ENCODE data around the gene MRPS27. TPM values are rescaled to one million over a fixed set of nuclear protein-coding genes. Genes with fewer than 3 reads are reported as not detected.
"Not testable (repeated sequence)": the region's sequence is repeated elsewhere in the genome, so short reads cannot be mapped to it uniquely, and the experiment has no call there.

The MRPS27 gene
- total and polyA plus RNA-seq, 2 of the 4 experiments (the other 2 are of a cell fraction): 46.9 to 90.5 TPM

- no CpG with 5 or more reads among the region's 3 CpGs for WGBS, 2 experiments (ENCODE audit: extremely low coverage in 2 of 2, insufficient read length in 1 of 2)
- H2AFZ ChIP-seq (replicated peaks; ENCODE audit: low read length, poor library complexity); intact Hi-C loops (cut with micrococcal nuclease): not testable (repeated sequence)
Observed at GRCh38 chr5:72298136-72298535, 21.9 kb downstream of the MRPS27 start.

More at GRCh38 chr5:72298136-72298535, 21.9 kb downstream of the MRPS27 start:
- dilution Hi-C loops (cut with HindIII; ENCODE audit: low sequenced_read_pairs, unreplicated experiment); H3K56ac ChIP-seq (ENCODE audit: extremely low read depth, insufficient read depth, low read length); H2BK15ac ChIP-seq (ENCODE audit: low read depth, low read length); H3K27me3 ChIP-seq (ENCODE audit: control insufficient read depth, insufficient read depth, low read length); H3K18ac ChIP-seq (ENCODE audit: low read depth, low read length); H3K4me2 ChIP-seq (ENCODE audit: low read depth, low read length); ATAC-seq (ENCODE audit: low read depth); POLR2A ChIA-PET (ENCODE audit: unreplicated experiment); H3K23ac ChIP-seq (ENCODE audit: low read depth, low read length); H3K9me1 ChIP-seq (ENCODE audit: insufficient read depth, low read length); H3K14ac ChIP-seq (replicated peaks; ENCODE audit: low read depth, low read length); H3K4me1 ChIP-seq (ENCODE audit: control insufficient read depth, insufficient read depth, low read length); H4K8ac ChIP-seq (ENCODE audit: low read depth in 2 of 2, low read length in 2 of 2); H3K4ac ChIP-seq (ENCODE audit: low read depth, low read length); H4K91ac ChIP-seq (ENCODE audit: insufficient read depth, low read depth, low read length); in situ Hi-C loops (cut with MboI; ENCODE audit: low sequenced_read_pairs); H2AK9ac ChIP-seq (replicated peaks; ENCODE audit: low read depth, low read length, poor library complexity); DNase-seq; BruUV-seq (replicated peaks); H4K20me1 ChIP-seq (ENCODE audit: insufficient read depth, low read length); H3K9ac ChIP-seq (ENCODE audit: low read depth, low read length); H2BK120ac ChIP-seq (ENCODE audit: low read depth, low read length); H2BK20ac ChIP-seq (ENCODE audit: low read depth, low read length); H2AK5ac ChIP-seq (ENCODE audit: low read depth, low read length); H4K5ac ChIP-seq (ENCODE audit: low read depth, low read length); H3K36me3 ChIP-seq (ENCODE audit: control insufficient read depth, insufficient read depth, low read length); CTCF ChIA-PET; H3K4me3 ChIP-seq (ENCODE audit: insufficient read depth, low read depth, low read length); H2BK5ac ChIP-seq (ENCODE audit: low read depth, low read length, poor library complexity, severe bottlenecking); H3K27ac ChIP-seq (ENCODE audit: insufficient read depth, low read length); H3K9me3 ChIP-seq (ENCODE audit: control insufficient read depth, insufficient read depth, low read length): not testable (repeated sequence)
- peaks cover 23 to 48% of the 10 kb centered on the region in 2 experiments for H3K79me1 ChIP-seq (ENCODE audit: low read depth in 1 of 2, low read length in 2 of 2)
